HG03460 (cell line): Measurements from ENCODE around the gene EIF5A.
"Not testable (repeated sequence)": the region's sequence is repeated elsewhere in the genome, so short reads cannot be mapped to it uniquely, and the experiment has no call there.

Experiments used
- ATAC-seq: cut with Tn5 transposase; IDR thresholded peaks from one replicate; pipeline ENCODE4 v1.9.1; 2021; ENCODE audit not compliant: unreplicated experiment

EIF5A gene

GRCh38 chr17:7329374-7329996 lies 22.1 kb downstream of the EIF5A start:
- peak; percentile 55 for ATAC-seq

DNA sequence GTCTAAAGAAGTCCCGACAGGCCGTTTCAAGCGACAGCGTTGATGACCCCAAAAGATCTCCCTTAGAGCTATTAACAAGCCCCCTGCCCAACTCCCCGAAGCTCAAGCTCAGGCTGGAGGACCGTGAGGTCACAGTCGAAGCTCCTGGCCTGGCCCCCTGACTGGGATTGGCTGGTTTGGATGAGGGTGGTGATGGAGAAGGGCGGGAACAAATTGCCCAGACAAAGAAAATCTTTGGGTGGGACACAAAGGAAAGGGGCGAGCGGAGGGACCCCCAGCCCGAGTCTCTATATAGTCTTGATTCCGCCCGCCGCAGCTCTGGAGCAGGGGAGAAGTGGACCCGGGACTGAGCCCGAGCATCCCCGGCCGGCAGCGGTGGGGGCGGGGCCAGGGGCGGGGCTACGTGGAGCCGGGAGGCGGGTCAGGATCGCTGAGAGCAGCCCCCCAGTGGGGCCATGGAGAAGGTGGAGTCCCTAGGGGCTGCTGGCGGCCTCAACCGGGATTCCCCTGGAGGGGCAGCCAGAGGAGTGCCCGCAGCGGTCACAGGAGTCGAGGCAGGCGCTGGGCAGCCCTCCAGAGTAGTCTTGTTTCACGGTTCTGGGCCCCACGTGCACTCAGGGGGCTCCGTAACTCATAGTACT lies 22.7 kb downstream of the EIF5A start:
- ATAC-seq: peak; percentile 37

DNA sequence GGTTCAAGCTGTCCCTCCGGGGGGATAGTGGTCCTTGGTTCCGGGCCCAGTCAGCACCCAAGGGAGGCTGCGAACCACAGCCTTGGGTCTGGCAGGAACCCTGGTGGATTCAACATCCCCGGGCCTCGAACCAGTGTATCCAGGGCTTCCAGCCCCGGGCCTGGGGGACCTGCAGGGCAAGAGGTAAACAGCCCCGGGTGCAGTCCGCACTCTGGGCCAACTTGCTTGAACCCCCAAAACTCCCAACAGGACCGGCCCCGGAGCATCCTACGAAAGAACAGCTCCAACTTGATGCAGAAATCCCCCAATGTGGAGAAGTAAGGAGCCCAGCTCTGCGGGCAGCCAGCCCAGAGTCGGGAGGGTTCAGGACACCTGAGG lies 23.2 kb downstream of the EIF5A start:
- no peak for ATAC-seq

DNA sequence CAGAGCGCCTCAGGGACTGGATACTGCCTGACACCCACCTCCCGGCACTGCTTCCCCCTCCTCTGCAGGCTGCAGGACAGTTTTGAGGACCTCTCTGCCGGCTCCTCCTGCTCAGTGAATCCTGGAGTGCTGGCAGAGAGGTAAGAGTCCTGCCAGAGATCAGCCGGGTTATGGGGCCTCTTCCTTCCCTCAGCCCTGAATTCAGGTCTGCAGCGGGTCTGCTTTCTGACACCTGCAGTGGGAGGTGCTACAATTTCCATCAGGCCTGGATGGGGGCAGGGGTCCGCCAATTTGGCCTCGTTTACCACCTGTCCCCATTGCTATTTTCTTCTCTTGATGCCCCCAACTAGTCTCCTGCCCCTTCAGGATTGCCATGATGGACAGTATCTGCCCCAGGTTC lies 24.7 kb downstream of the EIF5A start:
- ATAC-seq: no peak

- ATAC-seq: not testable (repeated sequence)
These were observed 25.2 kb downstream of the EIF5A start for GRCh38 chr17:7332600-7333069.

- ATAC-seq: no peak
These were observed 27.6 kb downstream of the EIF5A start for GRCh38 chr17:7334938-7335538.

GRCh38 chr17:7335765-7336164 lies 28.3 kb downstream of the EIF5A start:
- ATAC-seq: not testable (repeated sequence)

DNA sequence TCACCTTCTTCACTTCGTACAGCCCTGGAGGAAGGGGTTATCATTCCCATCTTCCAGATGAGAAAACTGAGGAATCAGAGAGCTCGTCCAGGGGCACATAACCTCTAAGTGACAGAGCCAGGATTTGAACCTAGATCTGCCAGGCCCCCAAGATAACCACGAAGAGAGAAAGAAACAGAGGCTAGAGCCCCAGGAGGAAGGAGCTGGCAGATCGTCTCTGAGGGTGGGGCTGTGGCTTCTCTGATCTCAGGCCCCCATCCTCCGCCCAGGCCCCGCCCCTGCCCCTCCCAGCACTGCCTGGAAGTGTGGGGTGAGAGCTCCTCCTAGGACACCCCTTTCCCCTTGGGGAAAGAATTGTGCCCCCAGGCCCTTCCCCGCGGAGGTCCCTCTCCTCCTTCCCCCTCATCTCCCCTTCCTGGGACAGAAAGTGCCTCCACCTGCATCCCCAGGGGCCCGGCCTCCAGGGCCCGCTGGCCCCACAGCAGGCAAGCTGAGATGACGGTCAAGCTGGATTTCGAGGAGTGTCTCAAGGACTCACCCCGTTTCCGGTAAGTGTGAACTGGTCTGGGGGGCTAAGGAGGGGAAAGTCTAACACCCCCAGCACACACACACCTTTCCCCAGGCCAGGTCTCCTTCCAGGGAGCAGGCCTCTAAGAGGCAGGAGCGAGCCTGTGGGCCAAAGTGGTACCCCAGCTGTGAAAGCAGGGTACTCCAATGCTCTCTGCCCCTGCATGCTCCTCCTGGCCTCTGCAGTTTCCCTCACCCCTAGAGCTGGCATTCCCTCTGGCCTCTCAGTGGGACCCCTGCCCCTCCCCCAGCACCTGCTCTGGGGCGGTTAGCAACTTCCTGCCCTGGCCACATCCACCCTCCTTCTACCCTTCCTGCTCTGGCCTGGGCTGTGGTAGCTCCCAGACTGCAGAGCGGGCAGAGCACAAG lies 29.1 kb downstream of the EIF5A start, which contains the start of gene ACAP1:
Gene ACAP1 (plus strand): TSS at position 290 of the 936 bp plus-strand sequence. CDS start 206 bp downstream, at position 496.
- peak; percentile 71 for ATAC-seq

GRCh38 chr17:7337600-7337999 lies 30.2 kb downstream of the EIF5A start:
- not testable (repeated sequence) for ATAC-seq

DNA sequence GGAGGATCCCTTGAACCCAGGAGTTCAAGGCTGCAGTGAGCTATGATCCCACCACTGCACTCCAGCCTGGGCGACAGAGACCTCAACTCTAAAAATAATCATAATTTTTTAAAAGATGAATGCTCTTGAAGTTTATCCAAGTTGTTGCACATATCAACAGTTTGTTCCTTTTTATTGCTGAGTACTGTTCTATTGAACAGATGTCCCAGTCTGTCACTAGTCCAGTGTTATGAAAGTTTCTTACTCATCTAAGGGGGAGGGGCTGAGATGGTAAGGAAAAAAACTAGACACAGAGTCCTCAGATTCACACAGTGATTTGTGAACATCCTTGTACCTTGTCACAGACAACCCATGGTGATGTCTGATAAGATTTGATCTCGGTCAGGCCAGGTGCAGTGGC lies 32.8 kb downstream of the EIF5A start:
- no peak for ATAC-seq

DNA sequence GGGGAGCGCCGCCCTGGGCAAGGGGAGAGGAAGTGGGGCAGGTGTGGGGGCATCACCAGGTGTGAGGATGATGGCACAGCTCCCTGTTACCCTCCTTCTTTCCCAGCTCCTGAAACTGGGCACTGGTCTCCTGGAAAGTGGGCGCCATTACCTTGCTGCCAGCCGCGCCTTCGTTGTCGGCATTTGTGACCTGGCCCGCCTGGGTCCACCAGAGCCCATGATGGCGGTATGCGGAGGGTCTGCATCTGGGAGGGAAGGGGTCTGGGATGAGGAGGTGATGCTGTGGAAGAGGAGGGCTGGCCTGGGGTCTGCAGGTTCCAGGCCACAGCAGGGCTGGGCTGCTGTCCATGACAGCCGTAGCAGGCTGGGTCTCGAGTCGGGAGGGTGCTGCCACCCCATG lies 34.4 kb downstream of the EIF5A start:
- ATAC-seq: no peak

GRCh38 chr17:7343250-7343649 lies 35.8 kb downstream of the EIF5A start:
- ATAC-seq: no peak

DNA sequence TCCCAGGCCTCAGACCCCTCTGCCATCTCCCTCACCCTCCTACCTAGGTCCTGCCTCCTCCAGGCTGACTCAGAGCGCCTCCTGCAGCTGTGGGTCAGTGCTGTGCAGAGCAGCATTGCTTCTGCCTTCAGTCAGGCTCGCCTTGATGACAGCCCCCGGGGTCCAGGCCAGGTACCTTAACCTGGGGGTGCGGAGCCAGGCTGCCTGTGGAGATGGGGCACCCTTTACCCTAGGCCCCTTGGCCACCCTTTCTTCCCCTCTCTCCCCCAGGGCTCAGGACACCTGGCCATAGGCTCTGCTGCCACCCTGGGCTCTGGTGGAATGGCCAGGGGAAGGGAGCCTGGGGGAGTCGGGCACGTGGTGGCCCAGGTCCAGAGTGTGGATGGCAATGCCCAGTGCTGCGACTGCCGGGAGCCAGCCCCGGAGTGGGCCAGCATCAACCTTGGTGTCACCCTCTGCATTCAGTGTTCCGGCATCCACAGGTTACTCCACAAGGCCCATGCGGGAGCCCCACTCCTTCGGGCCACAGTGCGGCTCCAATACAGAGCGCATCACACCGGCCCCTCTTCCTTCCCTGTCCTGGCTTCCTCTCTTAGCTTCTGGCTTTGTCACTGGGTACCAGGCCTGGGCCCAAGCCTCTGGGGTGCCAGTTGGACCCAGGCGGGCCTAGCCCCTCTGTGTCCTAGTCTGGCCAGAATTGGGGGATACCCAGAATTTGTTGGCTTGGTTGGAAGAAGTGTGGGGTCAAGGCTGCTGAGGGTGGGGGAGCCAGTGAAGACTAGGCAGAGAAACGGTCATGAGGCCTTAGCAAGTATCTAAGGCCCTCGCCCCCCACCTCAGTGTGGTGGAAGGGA lies 39.6 kb downstream of the EIF5A start:
- no peak for ATAC-seq

DNA sequence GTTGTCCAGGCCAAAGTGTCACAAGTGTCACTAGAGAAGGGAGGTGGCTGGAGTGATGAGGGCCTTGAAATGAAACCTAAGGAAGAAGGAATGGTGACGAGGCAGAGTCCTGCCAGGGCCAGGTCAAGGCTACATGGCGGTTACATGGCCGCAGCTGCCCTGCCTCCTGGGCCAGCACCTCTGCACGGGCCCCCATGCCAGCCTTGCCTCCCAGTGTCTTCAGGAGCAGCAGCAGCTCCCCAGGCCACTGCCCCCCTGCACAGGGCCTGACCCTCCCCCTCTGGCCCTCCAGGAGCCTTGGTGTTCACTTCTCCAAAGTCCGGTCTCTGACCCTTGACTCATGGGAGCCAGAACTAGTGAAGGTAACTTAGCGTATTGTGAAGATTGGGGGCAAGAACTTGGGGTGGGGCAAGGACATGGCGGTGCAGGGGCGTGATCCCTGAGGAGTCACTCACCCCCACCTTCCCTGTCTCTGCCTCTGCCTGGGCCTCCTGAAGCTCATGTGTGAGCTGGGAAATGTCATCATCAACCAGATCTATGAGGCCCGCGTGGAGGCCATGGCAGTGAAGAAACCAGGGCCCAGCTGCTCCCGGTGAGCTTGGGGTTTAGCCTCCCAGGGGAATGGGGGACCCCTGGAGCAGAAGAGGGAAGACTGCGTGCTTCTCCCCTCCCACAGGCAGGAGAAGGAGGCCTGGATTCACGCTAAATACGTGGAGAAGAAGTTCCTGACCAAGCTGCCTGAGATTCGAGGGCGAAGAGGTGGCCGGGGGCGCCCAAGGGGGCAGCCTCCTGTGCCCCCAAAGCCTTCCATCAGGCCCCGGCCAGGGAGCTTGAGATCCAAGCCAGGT lies 40.4 kb downstream of the EIF5A start:
- ATAC-seq: no peak

- no peak for ATAC-seq
These were observed 41.2 kb downstream of the EIF5A start for GRCh38 chr17:7348478-7349242.

DNA sequence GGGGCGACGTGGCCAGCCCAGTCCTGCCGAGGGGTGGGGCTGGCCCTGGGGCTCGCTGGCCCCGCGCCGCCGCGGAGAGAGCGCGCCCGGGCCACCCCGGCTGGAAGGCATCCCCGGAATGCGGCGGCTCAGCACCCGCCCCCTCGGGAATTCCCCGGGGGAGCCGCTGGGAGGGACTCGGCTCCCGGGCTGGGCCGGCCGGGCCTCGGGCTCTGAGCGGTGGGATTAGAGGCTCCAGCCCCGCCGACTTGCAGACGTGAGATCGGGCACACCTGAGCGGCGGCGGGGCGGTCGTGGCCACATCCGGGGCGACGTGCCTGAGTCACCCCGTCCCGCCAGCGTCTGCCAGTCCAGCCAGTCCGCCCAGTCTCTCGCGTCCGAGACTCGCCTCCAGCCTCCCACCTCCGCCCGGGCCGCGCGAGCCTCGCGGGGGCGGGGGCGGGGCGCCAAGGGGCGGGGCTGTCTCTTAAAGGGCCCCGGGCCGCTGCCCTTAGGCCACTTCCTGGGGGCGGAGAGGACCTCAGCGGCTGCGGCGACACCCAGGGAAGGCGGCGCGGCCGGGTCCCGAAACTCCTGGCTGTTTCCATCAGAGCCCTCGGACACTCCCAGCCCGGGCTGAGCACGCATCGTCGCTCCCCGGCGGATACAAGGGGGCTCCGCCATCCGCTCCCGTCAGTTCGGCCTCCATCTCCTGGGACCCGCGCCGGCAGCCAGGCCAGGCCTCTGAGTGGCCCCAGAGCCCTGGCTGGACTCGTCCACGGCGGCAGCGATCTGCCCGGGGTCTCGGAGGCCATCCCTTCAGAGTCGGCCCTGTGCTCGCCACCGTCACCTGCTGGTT lies 44.5 kb downstream of the EIF5A start, which contains the start of gene KCTD11:
Gene KCTD11 (plus strand): TSS at position 498 of the 838 bp plus-strand sequence.
- ATAC-seq: peak; percentile 50

- no peak for ATAC-seq
These were observed 45.1 kb downstream of the EIF5A start for GRCh38 chr17:7352503-7352889.
